ENCODE measurements around the gene ACP4. TPM values are rescaled to one million over a fixed set of nuclear protein-coding genes. Genes with fewer than 3 reads are reported as not detected.
"Not testable (repeated sequence)": the region's sequence is repeated elsewhere in the genome, so short reads cannot be mapped to it uniquely, and the experiment has no call there.

Gene ACP4
- total and polyA plus RNA-seq, 12 donors = not detected

DNA sequence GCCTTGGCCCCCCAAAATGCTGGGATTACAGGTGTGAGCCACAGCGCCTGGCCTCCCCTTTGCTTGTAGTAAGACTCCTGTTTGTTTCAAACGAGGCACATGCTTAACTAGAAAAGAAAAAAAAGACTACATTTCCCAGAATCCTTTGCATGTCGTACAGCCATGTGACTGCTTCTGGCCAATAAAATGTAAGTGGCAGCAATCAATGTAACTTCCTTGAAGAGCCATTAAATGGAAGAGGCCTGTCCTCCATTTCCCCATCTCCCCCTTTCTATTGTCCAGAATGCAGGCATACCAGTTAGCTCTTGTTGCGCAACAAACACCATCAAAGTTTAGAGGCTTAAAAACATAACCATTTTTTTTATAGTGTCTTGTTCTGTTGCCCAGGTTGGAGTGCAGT lies 30.3 kb upstream of the ACP4 start:
- no peak for DNase-seq
- H3K4me1 ChIP-seq = no peaks in the 10 kb centered on the region
- H3K9me3 ChIP-seq = no peaks in the 10 kb centered on the region
- no peak overlapping the region for H3K4me3 ChIP-seq
- intact Hi-C loops (cut with DNase I) = no loop called here
- no peak for ATAC-seq
- peaks cover 0 to 29% (median 7%) of the 10 kb centered on the region in 7 donors for H3K27me3 ChIP-seq
- H3K27ac ChIP-seq = no peak overlapping the region
- 71 to 83% methylated on average over 4 of the region's 4 CpGs for WGBS, 2 donors
- TF ChIP-seq, protein P1, sequence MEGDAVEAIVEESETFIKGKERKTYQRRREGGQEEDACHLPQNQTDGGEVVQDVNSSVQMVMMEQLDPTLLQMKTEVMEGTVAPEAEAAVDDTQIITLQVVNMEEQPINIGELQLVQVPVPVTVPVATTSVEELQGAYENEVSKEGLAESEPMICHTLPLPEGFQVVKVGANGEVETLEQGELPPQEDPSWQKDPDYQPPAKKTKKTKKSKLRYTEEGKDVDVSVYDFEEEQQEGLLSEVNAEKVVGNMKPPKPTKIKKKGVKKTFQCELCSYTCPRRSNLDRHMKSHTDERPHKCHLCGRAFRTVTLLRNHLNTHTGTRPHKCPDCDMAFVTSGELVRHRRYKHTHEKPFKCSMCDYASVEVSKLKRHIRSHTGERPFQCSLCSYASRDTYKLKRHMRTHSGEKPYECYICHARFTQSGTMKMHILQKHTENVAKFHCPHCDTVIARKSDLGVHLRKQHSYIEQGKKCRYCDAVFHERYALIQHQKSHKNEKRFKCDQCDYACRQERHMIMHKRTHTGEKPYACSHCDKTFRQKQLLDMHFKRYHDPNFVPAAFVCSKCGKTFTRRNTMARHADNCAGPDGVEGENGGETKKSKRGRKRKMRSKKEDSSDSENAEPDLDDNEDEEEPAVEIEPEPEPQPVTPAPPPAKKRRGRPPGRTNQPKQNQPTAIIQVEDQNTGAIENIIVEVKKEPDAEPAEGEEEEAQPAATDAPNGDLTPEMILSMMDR (IDR thresholded peaks at IDR 0.05) = no peak
- H3K36me3 ChIP-seq = no peaks in the 10 kb centered on the region

DNA sequence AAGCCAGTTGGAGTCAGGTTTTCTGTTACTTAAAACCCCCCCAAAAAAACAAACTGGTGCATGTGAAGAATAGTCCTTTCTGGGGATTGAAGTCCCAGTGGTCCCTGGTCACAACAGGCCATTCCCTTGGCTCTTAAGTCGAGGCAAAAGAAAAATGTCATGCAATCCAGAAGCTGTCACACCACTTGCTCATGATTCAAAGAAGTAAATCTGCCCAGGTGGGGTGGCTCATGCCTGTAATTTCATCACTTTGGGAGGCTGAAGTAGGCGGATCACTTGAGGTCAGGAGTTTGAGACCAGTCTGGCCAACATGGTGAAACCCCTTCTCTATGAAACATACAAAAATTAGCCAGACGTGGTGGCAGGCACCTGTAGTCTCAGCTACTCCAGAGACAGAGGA lies 28.7 kb upstream of the ACP4 start:
- DNase-seq; H3K4me3 ChIP-seq; H3K36me3 ChIP-seq; intact Hi-C loops (cut with DNase I); H3K27ac ChIP-seq; H3K9me3 ChIP-seq; ATAC-seq; H3K4me1 ChIP-seq: not testable (repeated sequence)
- 52 to 60% methylated on average over 3 of the region's 3 CpGs for WGBS, 2 donors
- H3K27me3 ChIP-seq = peaks cover 0 to 33% (median 8%) of the 10 kb centered on the region in 7 donors

DNA sequence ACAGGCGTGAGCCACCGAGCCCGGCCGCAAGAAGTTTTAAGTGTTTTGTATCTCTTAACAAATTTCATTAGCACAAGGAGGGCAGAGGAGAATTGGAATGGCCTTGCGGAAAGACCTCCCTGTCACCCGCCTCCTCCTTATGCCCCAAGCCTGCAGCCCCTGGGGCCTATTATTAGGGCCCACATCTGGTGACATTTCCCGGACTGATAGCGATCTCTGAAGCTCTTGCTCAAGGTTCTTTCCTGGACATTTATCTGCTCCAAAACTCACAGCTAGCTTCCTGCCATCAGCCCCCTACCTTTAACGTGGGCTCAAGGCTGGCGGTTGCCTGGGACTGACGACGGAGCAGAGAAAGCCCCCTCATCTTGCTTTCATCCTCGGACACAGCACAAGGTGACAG lies 26.7 kb upstream of the ACP4 start:
- WGBS, 2 donors = 66 to 67% methylated on average over 9 to 13 of the region's 13 CpGs
- H3K36me3 ChIP-seq; H3K9me3 ChIP-seq; intact Hi-C loops (cut with DNase I); H3K4me1 ChIP-seq; H3K27ac ChIP-seq; ATAC-seq; H3K4me3 ChIP-seq; DNase-seq: not testable (repeated sequence)
- peaks cover 0 to 44% (median 22%) of the 10 kb centered on the region in 7 donors for H3K27me3 ChIP-seq

DNA sequence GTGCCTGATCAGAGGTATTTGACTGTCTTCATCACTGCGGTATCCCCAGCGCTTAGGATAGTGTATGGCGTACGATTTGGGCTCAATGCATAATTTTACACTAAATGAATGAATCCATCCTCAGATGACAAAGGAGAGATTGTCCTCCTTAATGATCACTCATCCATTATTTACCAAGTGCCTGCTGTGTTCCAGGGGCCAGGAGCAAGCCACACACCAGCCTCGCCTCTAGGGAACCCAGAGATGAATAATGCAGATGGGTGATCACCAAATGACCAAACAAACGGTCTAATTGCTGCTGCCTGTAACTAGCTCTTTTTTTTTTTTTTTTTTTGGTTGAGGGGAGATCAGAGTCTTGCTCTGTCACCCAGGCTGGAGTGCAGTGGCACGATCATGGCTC lies 25.8 kb upstream of the ACP4 start:
- peaks cover 0 to 52% (median 28%) of the 10 kb centered on the region in 7 donors for H3K27me3 ChIP-seq
- intact Hi-C loops (cut with DNase I) = no loop called here

DNA sequence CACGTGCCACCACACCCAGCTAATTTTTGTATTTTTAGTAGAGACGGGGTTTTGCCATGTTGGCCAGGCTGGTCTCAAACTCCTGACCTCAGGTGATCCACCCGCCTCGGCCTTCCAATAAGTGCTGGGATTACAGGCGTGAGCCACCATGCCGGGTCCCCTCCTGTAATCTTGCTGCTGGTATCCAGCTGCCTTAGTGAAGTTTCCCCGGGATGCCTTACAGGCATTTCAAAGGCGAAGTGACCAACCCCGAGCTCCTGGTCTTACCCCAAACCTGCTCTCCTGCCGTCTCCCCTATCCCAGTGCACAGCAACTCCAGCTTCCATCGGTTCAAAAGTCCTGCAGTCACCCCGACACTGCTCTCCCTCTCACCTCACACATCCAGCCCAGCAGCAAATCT lies 23.5 kb upstream of the ACP4 start:
- 69 to 72% methylated on average over 12 of the region's 12 CpGs for WGBS, 2 donors
- H3K4me1 ChIP-seq; ATAC-seq; H3K4me3 ChIP-seq; H3K27ac ChIP-seq; H3K9me3 ChIP-seq; DNase-seq; H3K36me3 ChIP-seq; intact Hi-C loops (cut with DNase I): not testable (repeated sequence)
- peaks cover 0 to 67% (median 31%) of the 10 kb centered on the region in 7 donors for H3K27me3 ChIP-seq

More for the DNA sequence above, 25.8 kb upstream of the ACP4 start:
- TF ChIP-seq, protein P1 (IDR thresholded peaks at IDR 0.05) = no peak
- H3K27ac ChIP-seq = no peak overlapping the region
- H3K4me1 ChIP-seq = no peaks in the 10 kb centered on the region
- H3K36me3 ChIP-seq = no peaks in the 10 kb centered on the region
- DNase-seq (no peak), ATAC-seq (no peak)
- H3K4me3 ChIP-seq = no peak overlapping the region
- WGBS, 2 donors = 72 to 76% methylated on average over 7 of the region's 7 CpGs
- no peaks in the 10 kb centered on the region for H3K9me3 ChIP-seq

DNA sequence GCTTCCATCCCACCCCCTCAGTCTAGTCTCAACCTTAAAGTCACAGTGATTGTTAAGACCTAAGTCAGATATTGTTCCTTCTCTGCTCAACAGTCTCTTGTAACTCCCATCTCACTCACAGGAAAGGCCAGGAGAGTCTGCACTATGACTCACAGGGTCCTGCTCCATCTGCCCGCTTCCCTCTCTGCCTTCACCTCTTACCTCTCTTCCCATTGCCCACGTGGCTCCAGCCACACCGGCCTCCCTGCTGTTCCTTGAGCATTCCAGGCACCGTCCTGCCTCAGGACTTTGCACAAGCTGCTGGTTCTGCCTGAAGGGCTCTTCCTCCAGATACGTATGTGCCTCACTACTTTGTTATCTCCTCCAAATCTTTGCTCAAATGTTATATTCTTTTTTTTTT lies 23.0 kb upstream of the ACP4 start:
- ATAC-seq; H3K4me3 ChIP-seq; intact Hi-C loops (cut with DNase I); H3K9me3 ChIP-seq; H3K4me1 ChIP-seq; H3K36me3 ChIP-seq; H3K27ac ChIP-seq; DNase-seq: not testable (repeated sequence)
- 33 to 35% methylated on average over 5 of the region's 5 CpGs for WGBS, 2 donors
- H3K27me3 ChIP-seq = peaks cover 0 to 67% (median 31%) of the 10 kb centered on the region in 7 donors
